Measurements from ENCODE around the gene SNIP1. TPM values are rescaled to one million over a fixed set of nuclear protein-coding genes. Genes with fewer than 3 reads are reported as not detected.
A peak's percentile ranks its signal among the peaks of the same experiment; 100 is the strongest.
"Not testable (repeated sequence)": the region's sequence is repeated elsewhere in the genome, so short reads cannot be mapped to it uniquely, and the experiment has no call there.

SNIP1 gene
- total RNA-seq, 2 experiments from 2014 or later, result 24.1 to 27.7 TPM

DNA sequence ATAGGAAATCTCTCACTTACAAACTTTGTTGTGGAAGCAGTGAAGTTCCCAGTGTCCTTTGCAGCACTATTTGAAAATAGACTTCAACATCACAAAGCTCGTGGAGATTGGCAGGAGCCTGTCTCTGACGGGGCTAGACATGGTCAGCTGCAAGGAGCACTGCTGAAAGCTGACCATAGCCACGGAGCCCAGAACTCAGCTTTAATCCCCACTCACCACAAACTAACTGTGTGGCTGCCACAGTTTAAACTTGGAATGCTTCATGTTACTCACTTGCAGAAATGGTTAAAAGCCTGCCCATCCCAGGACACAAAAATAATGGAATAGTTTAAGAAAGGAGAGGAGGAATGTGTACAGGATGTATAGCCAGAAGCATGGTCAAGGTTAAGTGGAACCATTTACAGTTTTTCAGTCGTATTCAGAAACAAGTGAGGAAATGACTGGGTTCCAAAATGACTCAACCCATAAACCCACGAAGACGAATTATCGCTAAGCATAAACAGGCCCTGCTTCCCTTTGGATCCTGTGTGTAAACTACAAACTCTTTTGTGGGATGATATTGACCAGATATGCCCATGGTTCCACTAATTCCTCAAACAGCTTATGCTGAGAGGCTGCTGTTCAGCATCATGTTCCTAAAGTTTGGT is 20.9 kb upstream of the SNIP1 start:
- peaks cover 57% of the 10 kb centered on the region for H3K4me1 Mint-ChIP-seq (ENCODE audit: low read depth)
- CTCF ChIA-PET, result interaction anchor here (0.9 to 1.3 kb wide), 3 partner anchors 9 to 120 kb away, joined by 3 to 5 read pairs (median 3); no protein-coding TSS in a partner anchor

DNA sequence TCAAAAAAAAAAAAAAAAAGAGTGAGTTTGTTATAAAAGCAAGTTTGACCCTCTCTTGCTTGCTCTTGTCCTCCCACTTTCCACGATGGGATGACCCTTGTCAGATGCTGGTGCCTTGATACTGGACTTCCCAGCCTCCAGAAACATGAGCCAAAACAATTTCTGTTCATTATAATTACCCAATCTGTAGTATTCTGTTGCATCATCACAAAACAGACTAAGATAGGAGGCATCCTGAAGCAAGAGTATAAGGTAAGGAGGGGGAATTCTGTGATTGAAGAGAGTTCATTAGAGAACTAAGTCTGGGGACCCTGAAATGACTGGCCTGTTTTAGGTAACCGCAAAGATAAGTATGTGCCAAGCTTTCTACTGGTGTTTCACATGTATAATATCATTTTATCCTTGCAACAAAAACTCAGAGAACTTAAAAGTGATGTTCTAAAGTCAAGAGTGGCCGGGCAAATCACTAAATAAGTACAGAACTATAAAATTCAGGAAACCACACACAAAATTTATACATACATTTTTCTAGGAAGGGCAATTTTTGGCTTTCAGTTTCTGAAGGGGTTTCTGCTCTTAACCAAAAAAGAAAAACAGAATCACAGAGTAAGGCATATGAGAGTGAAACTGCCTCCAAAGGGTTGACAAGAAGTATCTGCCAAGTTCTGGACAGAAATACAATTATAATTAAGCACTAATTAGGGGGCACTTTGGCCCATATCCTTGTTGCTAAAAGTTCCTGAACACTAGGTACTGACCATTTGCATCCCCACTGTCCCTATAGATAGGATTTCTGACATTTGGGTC is 16.6 kb upstream of the SNIP1 start:
- CTCF ChIA-PET, result interaction anchor here (1.5 to 1.6 kb wide), 2 partner anchors 8 to 111 kb away, joined by 5 read pairs; no protein-coding TSS in a partner anchor
- Mint-ChIP-seq H3K36me3 (ENCODE audit: low read depth) (peaks cover 90% of the 10 kb centered on the region), H3K9me3 (ENCODE audit: insufficient read depth) (no peaks in the 10 kb centered on the region), H3K27ac (peak overlapping the region; percentile 73), H3K4me3 (peak overlapping the region; percentile 2), H3K27me3 (ENCODE audit: low read depth) (no peaks in the 10 kb centered on the region), H3K4me1 (ENCODE audit: low read depth) (peaks cover 44% of the 10 kb centered on the region)
- no peak for ATAC-seq
- DNase-seq, result no peak
- POLR2A ChIA-PET, result interaction anchor here (1.0 kb wide), 1 partner anchor 25 kb away, joined by 5 read pairs; the partner anchor contains the start of gene GNL2

More for the DNA sequence above, 20.9 kb upstream of the SNIP1 start:
- ATAC-seq (peak; percentile 42), DNase-seq (no peak)
- Mint-ChIP-seq H3K36me3 (ENCODE audit: low read depth) (peaks cover 80% of the 10 kb centered on the region), H3K27me3 (ENCODE audit: low read depth) (no peaks in the 10 kb centered on the region), H3K27ac (no peak overlapping the region), H3K9me3 (ENCODE audit: insufficient read depth) (no peaks in the 10 kb centered on the region), H3K4me3 (peak overlapping the region; percentile 1)
- POLR2A ChIA-PET, result no interaction called here

DNA sequence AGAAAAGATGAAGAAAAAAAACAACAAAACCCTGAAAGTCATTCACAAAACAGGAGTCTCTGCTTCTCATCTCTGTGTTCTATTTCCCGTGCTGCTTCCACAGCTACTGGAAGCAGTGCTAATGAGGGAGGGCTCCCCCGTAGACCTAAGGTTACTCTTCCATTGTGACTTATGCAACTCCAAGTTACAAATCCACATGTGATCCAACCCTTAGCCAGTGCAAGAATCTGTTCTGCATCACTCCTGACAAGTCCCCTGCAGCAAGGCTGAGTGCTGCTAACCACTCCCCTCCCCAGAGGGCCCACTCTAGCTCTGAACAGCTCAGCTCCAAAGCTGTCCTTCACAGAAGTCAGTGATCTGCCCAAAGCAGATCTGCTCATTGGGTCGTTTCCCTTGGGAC is 12.9 kb upstream of the SNIP1 start:
- no peak overlapping the region for H3K4me3 Mint-ChIP-seq
- CTCF ChIA-PET, result interaction anchor here (0.8 to 1.1 kb wide), 2 partner anchors 34 to 114 kb away, joined by 3 to 4 read pairs; no protein-coding TSS in a partner anchor
- POLR2A ChIA-PET, result no interaction called here
- ATAC-seq (no peak), DNase-seq (no peak)
- peaks cover 69% of the 10 kb centered on the region for H3K36me3 Mint-ChIP-seq (ENCODE audit: low read depth)
- peaks cover 16% of the 10 kb centered on the region for H3K4me1 Mint-ChIP-seq (ENCODE audit: low read depth)
- no peaks in the 10 kb centered on the region for H3K9me3 Mint-ChIP-seq (ENCODE audit: insufficient read depth)
- H3K27ac Mint-ChIP-seq, result no peak overlapping the region
- no peaks in the 10 kb centered on the region for H3K27me3 Mint-ChIP-seq (ENCODE audit: low read depth)

DNA sequence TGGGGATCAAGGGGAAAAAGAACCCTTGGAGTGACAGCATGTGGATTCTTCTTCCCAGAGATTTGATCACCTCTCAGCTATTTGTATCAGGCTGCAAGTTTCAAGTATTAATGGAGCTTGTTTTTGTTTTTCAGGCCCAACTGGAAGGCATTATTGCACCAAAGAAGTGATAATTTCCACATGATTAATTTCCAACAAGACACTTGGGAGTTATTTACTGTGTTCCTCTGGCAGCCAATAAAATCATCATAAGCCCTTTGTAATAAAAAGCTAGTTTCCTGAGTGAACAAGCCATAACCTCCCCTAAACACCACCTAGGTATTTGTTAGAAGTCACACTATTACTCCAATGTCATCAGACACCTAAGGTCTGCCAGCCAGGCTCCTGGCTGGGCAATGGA is 10.8 kb upstream of the SNIP1 start:
- ATAC-seq (no peak), DNase-seq (no peak)
- ChIA-PET POLR2A (no interaction called here), CTCF (interaction anchor here (1.0 to 1.3 kb wide), 3 partner anchors 38 to 117 kb away, joined by 3 to 6 read pairs (median 4); no protein-coding TSS in a partner anchor)
- Mint-ChIP-seq H3K27ac (peak overlapping the region; percentile 22), H3K36me3 (ENCODE audit: low read depth) (peaks cover 51% of the 10 kb centered on the region), H3K9me3 (ENCODE audit: insufficient read depth) (no peaks in the 10 kb centered on the region), H3K27me3 (ENCODE audit: low read depth) (no peaks in the 10 kb centered on the region), H3K4me1 (ENCODE audit: low read depth) (no peaks in the 10 kb centered on the region), H3K4me3 (no peak overlapping the region)

DNA sequence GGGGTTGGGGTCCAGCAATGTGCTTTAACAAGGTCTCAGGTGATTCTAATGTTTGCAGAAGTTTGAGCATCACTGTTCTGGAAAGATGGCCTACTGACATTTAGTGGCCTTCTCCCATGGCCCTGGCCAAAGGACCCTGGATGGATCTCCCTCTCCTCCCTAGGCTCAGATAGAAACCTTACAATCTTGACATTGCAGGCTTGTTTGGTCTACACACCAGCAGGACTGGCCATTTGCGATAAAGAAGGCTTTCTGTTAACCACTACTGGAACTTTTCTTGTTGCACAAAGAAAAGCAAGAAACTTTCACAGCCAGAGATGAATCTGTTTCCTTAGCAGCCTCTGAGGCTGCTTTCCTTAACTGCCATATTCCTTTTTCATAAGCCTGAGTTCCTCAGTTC is 8.9 kb upstream of the SNIP1 start:
- no peaks in the 10 kb centered on the region for H3K4me1 Mint-ChIP-seq (ENCODE audit: low read depth)
- H3K27me3 Mint-ChIP-seq (ENCODE audit: low read depth), result no peaks in the 10 kb centered on the region
- H3K36me3 Mint-ChIP-seq (ENCODE audit: low read depth), result peaks cover 32% of the 10 kb centered on the region
- H3K4me3 Mint-ChIP-seq, result no peak overlapping the region
- POLR2A ChIA-PET, result no interaction called here
- ATAC-seq (no peak), DNase-seq (no peak)
- peak overlapping the region; percentile 42 for H3K27ac Mint-ChIP-seq
- CTCF ChIA-PET, result interaction anchor here (0.7 to 1.4 kb wide), 4 partner anchors 8 to 118 kb away, joined by 3 to 8 read pairs (median 5); no protein-coding TSS in a partner anchor
- H3K9me3 Mint-ChIP-seq (ENCODE audit: insufficient read depth), result no peaks in the 10 kb centered on the region

- POLR2A ChIA-PET, result no interaction called here
Measured at GRCh38 chr1:37561133-37562132, 7.3 kb upstream of the SNIP1 start.

DNA sequence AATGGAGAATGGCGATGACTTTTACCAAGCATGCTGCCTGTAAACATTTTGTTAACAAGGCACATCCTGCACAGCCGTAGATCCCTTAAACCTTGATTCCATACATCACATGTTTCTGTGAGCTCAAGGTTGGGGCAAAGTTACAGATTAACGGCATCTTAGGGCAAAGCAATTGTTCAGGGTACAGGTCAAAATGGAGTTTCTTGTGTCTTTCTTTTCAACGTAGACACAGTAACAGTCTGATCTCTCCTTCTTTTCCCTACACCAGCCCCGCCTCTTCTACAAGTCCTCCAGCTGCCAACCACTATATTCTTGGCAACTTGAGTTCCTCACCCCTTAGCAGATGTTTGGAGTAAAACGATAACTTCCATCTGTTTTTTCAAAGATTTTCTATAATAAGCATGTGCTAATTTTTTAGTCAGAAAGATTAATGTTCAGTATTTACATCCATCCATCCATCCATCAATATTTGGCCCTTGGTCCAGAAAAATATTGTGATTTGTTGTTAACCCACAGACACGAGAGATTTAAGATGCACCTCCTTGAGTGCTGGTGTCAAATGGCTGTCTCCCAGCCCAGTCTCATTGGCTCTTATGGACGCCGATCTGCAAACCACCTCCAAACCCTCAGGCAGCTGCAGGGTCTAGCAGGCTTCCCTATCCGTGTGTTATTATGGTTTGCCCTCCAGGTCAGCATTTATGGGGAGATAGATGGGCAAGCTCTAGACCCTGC is 6.5 kb upstream of the SNIP1 start:
- no peak overlapping the region for H3K27ac Mint-ChIP-seq
- ChIA-PET CTCF (interaction anchor here (1.0 to 1.1 kb wide), 2 partner anchors 121 to 123 kb away, joined by 3 to 4 read pairs; no protein-coding TSS in a partner anchor), POLR2A (no interaction called here)
- DNase-seq (no peak), ATAC-seq (no peak)
- H3K4me3 Mint-ChIP-seq, result no peak overlapping the region
- peaks cover 12% of the 10 kb centered on the region for H3K4me1 Mint-ChIP-seq (ENCODE audit: low read depth)
- peaks cover 2% of the 10 kb centered on the region for H3K27me3 Mint-ChIP-seq (ENCODE audit: low read depth)
- H3K36me3 Mint-ChIP-seq (ENCODE audit: low read depth), result peaks cover 11% of the 10 kb centered on the region
- no peaks in the 10 kb centered on the region for H3K9me3 Mint-ChIP-seq (ENCODE audit: insufficient read depth)

More at GRCh38 chr1:37561133-37562132, 7.3 kb upstream of the SNIP1 start:
- Mint-ChIP-seq H3K27ac (peak overlapping the region; percentile 36), H3K4me3 (no peak overlapping the region), H3K27me3 (ENCODE audit: low read depth) (peaks cover 2% of the 10 kb centered on the region), H3K9me3 (ENCODE audit: insufficient read depth) (no peaks in the 10 kb centered on the region), H3K4me1 (ENCODE audit: low read depth) (peaks cover 8% of the 10 kb centered on the region), H3K36me3 (ENCODE audit: low read depth) (peaks cover 18% of the 10 kb centered on the region)
- CTCF ChIA-PET, result interaction anchor here (0.6 to 1.4 kb wide), 6 partner anchors 10 to 139 kb away, joined by 3 to 5 read pairs (median 4); partner anchors contain the start of gene CDCA8
- peak; percentile 33 for ATAC-seq
- DNase-seq, result peak; percentile 49

DNA sequence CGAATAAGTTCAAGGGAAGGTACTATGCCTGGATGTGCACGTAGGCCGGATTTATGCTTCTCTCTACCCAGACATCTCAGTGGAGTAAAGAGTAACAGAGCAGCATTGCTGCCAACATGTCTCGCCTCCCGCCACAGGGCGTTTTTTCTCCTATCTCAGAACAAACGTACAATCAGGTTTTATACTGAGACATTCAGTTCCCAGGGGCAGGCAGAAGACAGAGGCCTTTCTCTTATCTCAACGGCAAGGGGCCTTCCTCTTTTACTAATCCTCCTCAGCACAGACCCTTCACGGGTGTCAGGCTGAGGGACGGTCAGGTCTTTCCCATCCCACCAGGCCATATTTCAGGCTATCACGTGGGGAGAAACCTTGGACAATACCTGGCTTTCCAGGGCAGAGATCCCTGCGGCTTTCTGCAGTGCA is 5.9 kb upstream of the SNIP1 start:
- POLR2A ChIA-PET; ATAC-seq; H3K9me3 Mint-ChIP-seq (ENCODE audit: insufficient read depth); H3K27ac Mint-ChIP-seq; DNase-seq; H3K4me3 Mint-ChIP-seq; H3K27me3 Mint-ChIP-seq (ENCODE audit: low read depth); H3K36me3 Mint-ChIP-seq (ENCODE audit: low read depth): not testable (repeated sequence)
- CTCF ChIA-PET, result interaction anchor here (1.0 kb wide), 1 partner anchor 121 kb away, joined by 3 read pairs; no protein-coding TSS in a partner anchor
- H3K4me1 Mint-ChIP-seq (ENCODE audit: low read depth), result peaks cover 14% of the 10 kb centered on the region

DNA sequence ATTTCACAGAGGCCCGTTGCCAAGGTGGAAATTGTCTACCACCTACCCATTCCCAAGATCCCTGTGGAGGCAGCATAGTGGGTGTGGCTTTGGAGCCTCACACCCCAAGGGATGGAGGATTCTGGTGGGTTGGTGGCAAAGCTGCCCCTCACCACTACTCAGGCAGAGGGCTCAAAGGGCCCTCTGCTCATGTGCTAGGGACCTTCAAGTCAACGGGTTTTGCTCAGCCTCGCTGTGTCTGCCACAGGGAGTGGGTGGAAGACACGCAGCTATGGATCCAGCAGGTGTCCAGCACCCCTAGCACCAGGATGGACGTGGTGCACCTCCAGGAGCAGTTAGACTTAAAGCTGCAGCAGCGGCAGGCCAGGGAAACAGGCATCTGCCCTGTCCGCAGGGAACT is 5.0 kb upstream of the SNIP1 start:
- H3K27ac Mint-ChIP-seq, result no peak overlapping the region
- DNase-seq (no peak), ATAC-seq (no peak)
- peaks cover 2% of the 10 kb centered on the region for H3K27me3 Mint-ChIP-seq (ENCODE audit: low read depth)
- H3K36me3 Mint-ChIP-seq (ENCODE audit: low read depth), result peaks cover 6% of the 10 kb centered on the region
- ChIA-PET POLR2A (no interaction called here), CTCF (no interaction called here)
- peaks cover 20% of the 10 kb centered on the region for H3K4me1 Mint-ChIP-seq (ENCODE audit: low read depth)
- H3K9me3 Mint-ChIP-seq (ENCODE audit: insufficient read depth), result no peaks in the 10 kb centered on the region
- H3K4me3 Mint-ChIP-seq, result no peak overlapping the region

GRCh38 chr1:37558411-37558810 is 4.3 kb upstream of the SNIP1 start:
- Mint-ChIP-seq H3K36me3 (ENCODE audit: low read depth) (peaks cover 7% of the 10 kb centered on the region), H3K4me3 (no peak overlapping the region), H3K27ac (no peak overlapping the region), H3K27me3 (ENCODE audit: low read depth) (peaks cover 2% of the 10 kb centered on the region), H3K4me1 (ENCODE audit: low read depth) (peaks cover 22% of the 10 kb centered on the region), H3K9me3 (ENCODE audit: insufficient read depth) (no peaks in the 10 kb centered on the region)
- ChIA-PET POLR2A (no interaction called here), CTCF (interaction anchor here (1.6 kb wide), 1 partner anchor 44 kb away, joined by 5 read pairs; the partner anchor contains the start of gene MEAF6)
- ATAC-seq, result no peak
- no peak for DNase-seq
